K562 (cell line): ENCODE measurements around the gene SAE1. TPM values are rescaled to one million over a fixed set of nuclear protein-coding genes. Genes with fewer than 3 reads are reported as not detected.

ENCODE experiments used
- BHLHE40 ChIP-seq: IDR thresholded peaks from 2 replicates; pipeline ENCODE4 v1.6.1; 2011; ENCODE audit warnings: low read length, improper control_type of control experiment
- CHD1 ChIP-seq: fragments of 200-600 bp; sonication (generic); IDR thresholded peaks from one replicate; pipeline ENCODE4 v1.6.1; 2012; ENCODE audit warnings: mild to moderate bottlenecking, moderate library complexity, low read length, inconsistent platforms
- CHD4 ChIP-seq: fragments of 200-600 bp; sonication (generic); IDR thresholded peaks from 3 replicates; pipeline ENCODE4 v1.6.1; 2012; ENCODE audit warnings: low read depth, mild to moderate bottlenecking, mixed read lengths, low read length, inconsistent platforms; ENCODE audit not compliant: insufficient read depth, insufficient replicate concordance, poor library complexity, severe bottlenecking
- ELF1 ChIP-seq: fragments of 200-800 bp; sonication (Bioruptor generic); IDR thresholded peaks from 2 replicates; pipeline ENCODE4 v1.6.1; 2016; ENCODE audit warnings: missing genetic modification characterization, missing compliant biosample characterization
- FOXM1 ChIP-seq, 2 experiments: fragments of 450-650 bp in 1 of 2; sonication (generic) in 1 of 2; formaldehyde crosslinking in 1 of 2; IDR thresholded peaks; 2 replicates each; pipeline versions ENCODE4 v1.6.1 to v1.9.0; 2017 to 2022; ENCODE audit warnings: low read depth in 2 of 2, mild to moderate bottlenecking in 2 of 2, missing genetic modification reagents in 1 of 2, moderate library complexity in 1 of 2
- GTF2E2 ChIP-seq: fragments of 200-800 bp; sonication (Bioruptor generic); IDR thresholded peaks from 2 replicates; pipeline ENCODE4 v1.6.1; 2016; ENCODE audit warnings: missing genetic modification characterization, missing compliant biosample characterization
- HDAC2 ChIP-seq: fragments of 450-650 bp; IDR thresholded peaks from 2 replicates; pipeline ENCODE4 v1.6.1; 2016; ENCODE audit warnings: mild to moderate bottlenecking
- HEY1 ChIP-seq: fragments of 250-450 bp; sonication (Bioruptor Pico); IDR thresholded peaks from 2 replicates; pipeline ENCODE4 v1.5.0; 2020; ENCODE audit warnings: mild to moderate bottlenecking, moderate library complexity, borderline replicate concordance
- MAZ ChIP-seq, 2 experiments: fragments of 450-650 bp in 1 of 2; sonication (generic) in 1 of 2; formaldehyde crosslinking; IDR thresholded peaks in 1 of 2; conservative IDR thresholded peaks in 1 of 2; 2 replicates each; pipeline versions ENCODE4 v1.4.0 to v1.5.0; 2020; ENCODE audit warnings: mild to moderate bottlenecking in 1 of 2, missing genetic modification reagents in 1 of 2
- MTA1 ChIP-seq: fragments of 450-650 bp; IDR thresholded peaks from 2 replicates; pipeline ENCODE4 v1.6.1; 2017; ENCODE audit warnings: borderline replicate concordance
- MTA2 ChIP-seq: fragments of 450-650 bp; IDR thresholded peaks from 2 replicates; pipeline ENCODE4 v1.6.1; 2016; ENCODE audit warnings: low read depth
- MXI1 ChIP-seq: IDR thresholded peaks from 2 replicates; pipeline ENCODE4 v1.6.1; 2011; ENCODE audit warnings: low read depth, mild to moderate bottlenecking, improper control_type of control experiment, low read length
- MYNN ChIP-seq, 2 experiments: sonication (generic); formaldehyde crosslinking in 1 of 2; IDR thresholded peaks; 2 replicates each; pipeline versions ENCODE4 v1.5.0 to v1.6.1; 2016 to 2020; ENCODE audit warnings: antibody characterized with exemption in 1 of 2, missing genetic modification reagents in 1 of 2
- POLR2G ChIP-seq: fragments of 200-400 bp; formaldehyde crosslinking; IDR thresholded peaks from 2 replicates; pipeline ENCODE4 v1.6.1; 2017; ENCODE audit warnings: low read depth, mild to moderate bottlenecking, antibody characterized with exemption, low read length, moderate library complexity
- RBM39 ChIP-seq: fragments of 200-400 bp; formaldehyde crosslinking; optimal IDR thresholded peaks from 2 replicates; pipeline ENCODE3; 2018; ENCODE audit warnings: low read depth, low read length
- SAP30 ChIP-seq: fragments of 200-600 bp; sonication (generic); IDR thresholded peaks from 2 replicates; pipeline ENCODE4 v1.6.1; 2012; ENCODE audit warnings: borderline replicate concordance, low read depth, mild to moderate bottlenecking, moderate library complexity, low read length, control low read depth, inconsistent platforms; ENCODE audit not compliant: insufficient read depth, poor library complexity, severe bottlenecking
- SMARCA5 ChIP-seq: fragments of 450-650 bp; IDR thresholded peaks from 2 replicates; pipeline ENCODE4 v1.6.1; 2016
- TEAD1 ChIP-seq, 2 experiments: fragments of 450-650 bp in 1 of 2; sonication (generic) in 1 of 2; formaldehyde crosslinking; IDR thresholded peaks; 2 replicates each; pipeline versions ENCODE4 v1.4.0 to v1.8.0; 2020 to 2022; ENCODE audit warnings: mild to moderate bottlenecking in 2 of 2, missing genetic modification reagents in 1 of 2
- ZNF324 ChIP-seq: fragments of 250-450 bp; sonication (Bioruptor Pico); IDR thresholded peaks from 2 replicates; pipeline ENCODE4 v1.4.0; 2020; ENCODE audit warnings: mild to moderate bottlenecking
- polyA plus RNA-seq, 8 experiments: library from polyadenylated mRNA; depleted of rRNA in 4 of 8; stranded (reverse) in 5 of 8; unstranded in 3 of 8; fragments of >200 nt; fragmentation: Nextera tagmentation in 2 of 8; fragmentation: Illumina TruSeq in 1 of 8; extraction: Ambion mirVana in 2 of 8; extraction: Trizol in 1 of 8; gene quantifications; 2 replicates each; pipeline versions ENCODE4 v1.2.1 to v1.2.3, GENCODE V29; 2011 to 2014; ENCODE audit warnings: inconsistent platforms in 1 of 8, missing spikeins in 1 of 8
- total RNA-seq, 7 experiments: library from RNA; depleted of rRNA in 6 of 7; stranded (reverse); fragments of >200 nt in 6 of 7; fragmentation: Illumina TruSeq in 2 of 7; extraction: Trizol in 2 of 7; gene quantifications; 2 replicates each; pipeline versions ENCODE4 v1.2.1 to v1.2.3, GENCODE V29; 2011 to 2021; ENCODE audit warnings: low replicate concordance in 1 of 7
- TF ChIP-seq, protein P1 (sequence below), 2 experiments: IDR thresholded peaks; 2 replicates each; pipeline ENCODE4 v1.6.1; 2012; ENCODE audit warnings: improper control_type of control experiment in 2 of 2, low read depth in 2 of 2, low read length in 2 of 2, borderline replicate concordance in 1 of 2
- TF ChIP-seq, protein P2 (sequence below): fragments of 150-350 bp; conservative IDR thresholded peaks from 2 replicates; pipeline ENCODE4 v1.6.1; 2014; ENCODE audit warnings: low read length

The SAE1 gene
- total and polyA plus RNA-seq, 9 of the 15 experiments (the other 6 are each of a cell fraction or from before 2014, with no cell fraction given), result 82.8 to 299 (median 217) TPM

DNA sequence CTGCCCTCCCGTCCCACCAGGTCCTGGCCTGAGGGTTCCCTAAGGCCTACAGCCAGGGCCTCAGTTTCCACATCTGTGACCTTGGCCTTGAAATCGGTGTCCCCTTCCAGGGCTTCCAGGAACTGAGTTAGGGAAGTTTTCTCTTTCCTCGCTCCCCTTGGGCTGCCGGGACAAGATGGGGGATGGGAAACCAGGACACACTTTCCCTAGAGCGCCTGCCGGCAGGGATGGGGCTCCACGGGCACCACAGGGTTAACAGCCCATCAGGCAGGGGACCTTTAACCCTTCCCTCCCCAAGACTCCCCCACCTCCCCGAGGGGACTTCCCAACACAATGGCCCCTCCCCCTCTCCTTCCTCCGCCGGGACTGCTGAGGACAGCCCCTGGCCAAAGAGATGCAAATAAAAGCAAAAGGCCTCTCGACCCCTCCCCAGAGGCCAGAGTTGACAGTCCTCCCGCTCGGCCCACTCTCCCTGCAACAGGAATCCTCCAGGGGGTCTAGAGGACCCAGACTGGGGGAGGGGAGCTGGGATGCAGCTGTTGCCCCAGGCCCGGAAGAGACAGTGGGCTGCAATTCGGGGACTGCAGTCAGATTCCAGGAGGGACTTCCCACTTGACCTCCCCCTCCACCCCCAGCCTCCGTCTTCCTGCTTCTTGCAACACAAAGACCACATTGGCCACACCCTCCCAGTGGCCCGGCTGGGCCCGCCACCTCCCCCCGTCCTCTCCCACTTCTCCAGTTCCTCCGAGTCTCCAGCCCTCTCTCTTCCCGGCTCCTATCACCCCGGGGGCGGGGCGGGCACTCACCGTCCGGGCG lies 96.9 kb downstream of the SAE1 start (continued):
- TF ChIP-seq, protein P1, sequence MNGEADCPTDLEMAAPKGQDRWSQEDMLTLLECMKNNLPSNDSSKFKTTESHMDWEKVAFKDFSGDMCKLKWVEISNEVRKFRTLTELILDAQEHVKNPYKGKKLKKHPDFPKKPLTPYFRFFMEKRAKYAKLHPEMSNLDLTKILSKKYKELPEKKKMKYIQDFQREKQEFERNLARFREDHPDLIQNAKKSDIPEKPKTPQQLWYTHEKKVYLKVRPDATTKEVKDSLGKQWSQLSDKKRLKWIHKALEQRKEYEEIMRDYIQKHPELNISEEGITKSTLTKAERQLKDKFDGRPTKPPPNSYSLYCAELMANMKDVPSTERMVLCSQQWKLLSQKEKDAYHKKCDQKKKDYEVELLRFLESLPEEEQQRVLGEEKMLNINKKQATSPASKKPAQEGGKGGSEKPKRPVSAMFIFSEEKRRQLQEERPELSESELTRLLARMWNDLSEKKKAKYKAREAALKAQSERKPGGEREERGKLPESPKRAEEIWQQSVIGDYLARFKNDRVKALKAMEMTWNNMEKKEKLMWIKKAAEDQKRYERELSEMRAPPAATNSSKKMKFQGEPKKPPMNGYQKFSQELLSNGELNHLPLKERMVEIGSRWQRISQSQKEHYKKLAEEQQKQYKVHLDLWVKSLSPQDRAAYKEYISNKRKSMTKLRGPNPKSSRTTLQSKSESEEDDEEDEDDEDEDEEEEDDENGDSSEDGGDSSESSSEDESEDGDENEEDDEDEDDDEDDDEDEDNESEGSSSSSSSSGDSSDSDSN (IDR thresholded peaks at IDR 0.05; ENCODE audit: borderline replicate concordance in 1 of 2, low read depth in 2 of 2, low read length in 2 of 2), result peak in 1 of 2 experiments; percentile 71; a peak in 2 of 4 replicates
- TF ChIP-seq ZNF324 (CRISPR knock-in tag) (no peak), TEAD1 (CRISPR knock-in tag; IDR thresholded peaks at IDR 0.05) (peak; percentile 14 to 58; a peak in 2 of 4 replicates), FOXM1 (IDR thresholded peaks at IDR 0.05; ENCODE audit: low read depth) (peak; percentile 39), FOXM1 (CRISPR knock-in tag; IDR thresholded peaks at IDR 0.05; ENCODE audit: low read depth) (no peak), MTA2 (peak; percentile 45; the same call in 1 of the 2 replicates), GTF2E2 (tag) (peak; percentile 24; the same call in 1 of the 2 replicates), HDAC2 (peak; percentile 98), MXI1 (0 out of 2 replicates have a peak, but pooled peaks have one; percentile 22), SAP30 (peak; percentile 36), HEY1 (CRISPR knock-in tag) (peak; percentile 90), RBM39 (peak; percentile 55), MYNN (IDR thresholded peaks at IDR 0.05) (peak; percentile 48), MYNN (CRISPR knock-in tag; IDR thresholded peaks at IDR 0.05) (no peak), MAZ (CRISPR knock-in tag; conservative IDR thresholded peaks at IDR 0.05 in 1 of 2, IDR thresholded peaks at IDR 0.05 in 1 of 2) (peak; percentile 69 to 75), CHD4 (peak; percentile 50), BHLHE40 (peak; percentile 31), ELF1 (peak; percentile 89), CHD1 (peak; percentile 85), MTA1 (peak; percentile 9; the same call in 1 of the 2 replicates), POLR2G (peak; percentile 79), SMARCA5 (peak; percentile 98)
- TF ChIP-seq, protein P2, sequence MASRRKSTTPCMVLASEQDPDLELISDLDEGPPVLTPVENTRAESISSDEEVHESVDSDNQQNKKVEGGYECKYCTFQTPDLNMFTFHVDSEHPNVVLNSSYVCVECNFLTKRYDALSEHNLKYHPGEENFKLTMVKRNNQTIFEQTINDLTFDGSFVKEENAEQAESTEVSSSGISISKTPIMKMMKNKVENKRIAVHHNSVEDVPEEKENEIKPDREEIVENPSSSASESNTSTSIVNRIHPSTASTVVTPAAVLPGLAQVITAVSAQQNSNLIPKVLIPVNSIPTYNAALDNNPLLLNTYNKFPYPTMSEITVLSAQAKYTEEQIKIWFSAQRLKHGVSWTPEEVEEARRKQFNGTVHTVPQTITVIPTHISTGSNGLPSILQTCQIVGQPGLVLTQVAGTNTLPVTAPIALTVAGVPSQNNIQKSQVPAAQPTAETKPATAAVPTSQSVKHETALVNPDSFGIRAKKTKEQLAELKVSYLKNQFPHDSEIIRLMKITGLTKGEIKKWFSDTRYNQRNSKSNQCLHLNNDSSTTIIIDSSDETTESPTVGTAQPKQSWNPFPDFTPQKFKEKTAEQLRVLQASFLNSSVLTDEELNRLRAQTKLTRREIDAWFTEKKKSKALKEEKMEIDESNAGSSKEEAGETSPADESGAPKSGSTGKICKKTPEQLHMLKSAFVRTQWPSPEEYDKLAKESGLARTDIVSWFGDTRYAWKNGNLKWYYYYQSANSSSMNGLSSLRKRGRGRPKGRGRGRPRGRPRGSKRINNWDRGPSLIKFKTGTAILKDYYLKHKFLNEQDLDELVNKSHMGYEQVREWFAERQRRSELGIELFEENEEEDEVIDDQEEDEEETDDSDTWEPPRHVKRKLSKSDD, result no peak; the same call in 1 of the 2 replicates
